ENCODE measurements around the gene CC2D2A.
"Not testable (repeated sequence)": the region's sequence is repeated elsewhere in the genome, so short reads cannot be mapped to it uniquely, and the experiment has no call there.

The CC2D2A gene

DNA sequence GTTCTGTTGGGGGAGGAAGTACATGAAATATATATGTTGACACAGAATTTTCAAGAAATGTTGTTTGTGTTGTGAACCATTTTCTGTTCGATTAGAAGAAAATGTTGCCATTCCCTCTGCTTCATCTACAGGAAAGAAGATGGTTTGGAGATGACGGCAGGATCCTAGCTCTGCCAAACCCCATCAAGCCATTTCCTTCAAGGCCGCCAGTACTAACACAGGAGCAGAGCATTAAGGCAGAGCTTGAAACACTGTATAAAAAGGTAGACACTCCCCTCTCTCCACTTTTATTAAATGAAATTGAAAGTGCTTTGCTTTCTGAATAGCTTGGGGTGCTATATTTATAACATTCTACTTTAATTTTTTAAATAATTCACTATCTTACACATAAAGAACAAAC lies 46.8 kb downstream of the CC2D2A start:
- no peak for DNase-seq (ENCODE audit: low spot score)

- DNase-seq (ENCODE audit: low spot score) = not testable (repeated sequence)
Observed at GRCh38 chr4:15517681-15518080, 48.0 kb downstream of the CC2D2A start.

- DNase-seq (ENCODE audit: low spot score) = no peak
Observed at GRCh38 chr4:15521442-15522039, 51.9 kb downstream of the CC2D2A start.

DNA sequence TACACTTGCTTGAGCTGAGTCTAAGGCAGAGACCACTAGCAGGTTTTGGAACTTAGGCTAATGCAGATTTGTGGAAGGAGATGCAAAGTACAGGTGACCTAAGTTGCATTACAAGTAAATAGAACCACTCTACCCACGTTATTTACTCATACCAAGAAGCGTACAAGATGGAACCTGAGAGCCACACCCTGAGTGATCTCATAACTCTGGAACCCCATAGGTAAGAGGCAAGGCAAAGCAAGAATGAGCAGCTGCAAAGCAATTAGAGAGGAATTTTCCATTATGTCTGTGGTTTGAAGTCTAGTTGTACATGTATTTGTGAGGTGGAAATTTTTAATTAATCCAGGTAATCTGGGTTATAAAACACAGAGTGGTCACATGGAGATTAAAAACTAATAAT lies 55.4 kb downstream of the CC2D2A start:
- DNase-seq (ENCODE audit: low spot score) = no peak

DNA sequence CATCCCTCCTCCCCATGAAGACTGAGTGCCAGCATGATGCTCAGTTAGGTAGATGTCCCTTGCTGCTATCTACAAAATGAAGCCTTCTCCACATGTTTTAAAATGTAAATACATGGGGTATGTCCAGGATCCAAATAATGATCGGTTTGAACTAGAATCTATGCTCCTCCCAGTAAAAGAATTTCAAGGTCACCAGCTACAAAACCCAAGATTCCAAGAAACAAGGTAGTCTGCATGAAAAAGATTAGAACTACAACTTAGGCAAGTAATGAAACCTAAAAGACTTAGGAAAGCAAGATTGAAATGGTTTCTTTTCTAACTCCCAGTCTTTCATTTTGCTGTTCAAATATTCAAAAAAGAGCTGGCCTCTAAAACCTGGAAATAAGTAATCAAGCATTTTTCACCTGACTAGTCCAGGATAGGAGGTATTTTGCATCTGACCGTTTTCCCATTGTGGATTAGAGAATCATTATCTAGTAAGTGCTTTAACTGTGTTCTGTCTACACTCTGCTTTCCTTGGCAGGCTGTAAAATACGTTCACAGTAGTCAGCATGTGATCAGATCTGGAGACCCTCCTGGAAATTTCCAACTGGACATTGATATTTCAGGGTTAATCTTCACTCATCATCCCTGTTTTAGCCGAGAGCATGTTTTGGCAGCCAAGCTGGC lies 57.4 kb downstream of the CC2D2A start:
- DNase-seq (ENCODE audit: low spot score) = no peak

- DNase-seq (ENCODE audit: low spot score) = no peak
Observed at GRCh38 chr4:15531792-15532191, 62.1 kb downstream of the CC2D2A start.

DNA sequence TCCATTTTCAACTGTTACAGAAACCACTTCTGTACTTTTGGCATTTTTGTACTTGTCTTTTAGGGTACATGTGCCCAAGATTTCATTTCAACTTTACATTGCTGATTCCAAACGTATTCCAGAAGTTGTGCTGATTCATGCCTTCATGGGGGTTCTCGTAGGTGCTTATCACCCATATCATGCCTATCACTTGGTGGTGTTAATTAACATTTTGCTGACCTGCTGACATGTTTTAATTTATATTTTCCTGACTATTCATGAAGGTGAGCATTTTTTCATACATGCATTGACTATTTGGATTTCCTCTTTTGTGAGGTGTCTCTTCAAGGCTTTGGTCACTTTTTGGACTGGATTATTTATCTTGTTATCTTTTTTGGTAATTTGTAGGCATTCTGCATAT lies 64.1 kb downstream of the CC2D2A start:
- DNase-seq (ENCODE audit: low spot score) = no peak

DNA sequence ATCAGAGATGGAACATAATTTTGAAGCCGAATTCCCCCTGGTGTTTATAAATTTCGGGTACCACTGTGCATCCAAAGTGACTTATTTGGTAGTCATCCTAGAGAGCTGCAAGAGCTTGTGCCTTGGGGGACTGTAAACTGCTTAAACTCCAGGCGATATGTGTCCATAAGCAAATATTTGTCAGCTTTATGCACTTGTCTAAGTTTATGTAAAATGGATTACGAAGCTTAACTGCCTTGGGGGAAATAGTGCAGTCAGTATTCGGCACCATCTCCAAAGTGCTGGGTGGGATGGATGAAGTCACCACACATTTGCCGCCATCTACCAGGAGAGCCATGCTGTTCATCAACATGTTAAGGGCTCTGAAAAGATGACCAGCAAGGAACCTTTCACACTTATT lies 65.9 kb downstream of the CC2D2A start:
- no peak for DNase-seq (ENCODE audit: low spot score)

DNA sequence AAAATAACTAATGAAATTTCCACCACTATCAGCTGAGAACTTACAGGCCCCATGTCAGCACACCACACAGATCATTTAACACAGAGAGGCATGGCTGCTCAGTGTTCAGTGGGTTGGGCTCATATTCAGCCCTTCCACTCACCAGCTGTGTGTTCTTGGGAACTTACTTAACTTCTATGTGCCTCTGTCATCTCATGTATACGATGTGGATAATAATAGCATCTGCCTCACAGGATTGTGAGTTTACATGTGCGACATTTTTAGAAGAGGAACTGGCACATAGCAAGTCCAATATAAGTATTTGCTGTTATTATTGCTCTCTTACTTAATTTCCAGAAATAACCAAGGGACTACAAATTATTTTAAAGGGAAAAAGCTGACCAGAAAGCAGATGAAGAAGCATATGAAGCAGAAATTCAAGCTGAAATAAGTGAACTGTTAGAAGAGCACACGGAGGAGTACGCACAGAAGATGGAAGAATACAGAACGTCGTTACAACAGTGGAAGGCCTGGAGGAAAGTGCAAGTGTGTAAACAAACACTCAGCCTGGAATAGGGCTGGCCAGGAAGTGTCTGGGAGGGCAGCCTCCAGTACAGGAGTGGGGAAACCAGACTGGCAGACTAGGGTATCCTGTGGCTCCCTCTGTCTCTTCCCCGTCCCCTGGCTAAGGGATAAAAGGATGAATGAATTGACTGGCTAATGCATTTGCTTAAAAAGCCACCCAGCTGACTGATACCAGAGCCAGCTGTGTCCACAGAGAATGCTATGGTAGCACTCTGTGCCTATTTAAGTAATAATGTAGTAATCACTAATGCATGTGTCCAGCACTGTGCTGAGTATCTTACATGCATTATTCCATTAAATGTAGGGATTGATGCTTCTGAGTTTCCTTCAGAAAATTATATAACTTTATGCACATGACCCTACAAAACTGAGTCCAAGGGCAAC lies 67.1 kb downstream of the CC2D2A start:
- DNase-seq (ENCODE audit: low spot score) = no peak

GRCh38 chr4:15541941-15542340 lies 72.3 kb downstream of the CC2D2A start:
- DNase-seq (ENCODE audit: low spot score) = no peak

- no peak for DNase-seq (ENCODE audit: low spot score)
Observed at GRCh38 chr4:15542760-15543159, 73.1 kb downstream of the CC2D2A start.

- no peak for DNase-seq (ENCODE audit: low spot score)
Observed at GRCh38 chr4:15543537-15544247, 74.0 kb downstream of the CC2D2A start.

GRCh38 chr4:15544248-15544729 lies 74.6 kb downstream of the CC2D2A start:
- DNase-seq (ENCODE audit: low spot score) = no peak

DNA sequence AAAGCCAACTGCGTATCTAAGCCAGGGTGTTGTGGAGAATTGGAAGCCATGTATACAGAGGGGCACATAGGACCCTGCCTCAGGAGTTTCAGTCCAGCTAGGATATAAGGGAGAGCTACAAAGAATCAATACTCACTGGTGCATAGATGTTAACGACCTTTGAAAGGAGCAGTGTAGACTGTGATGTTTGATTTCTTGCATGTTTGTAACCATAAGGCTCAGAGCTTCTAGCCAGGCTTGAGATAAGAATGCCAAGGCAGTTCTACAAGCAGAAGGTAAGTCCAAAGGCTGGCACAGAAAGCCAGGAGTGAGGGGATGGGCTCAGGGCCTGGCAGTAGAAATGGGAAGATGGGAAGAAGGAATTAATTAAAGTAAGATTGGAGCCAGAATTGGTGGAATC lies 75.7 kb downstream of the CC2D2A start:
- DNase-seq (ENCODE audit: low spot score) = no peak

GRCh38 chr4:15547392-15547791 lies 77.7 kb downstream of the CC2D2A start:
- DNase-seq (ENCODE audit: low spot score) = no peak

GRCh38 chr4:15550491-15550890 lies 80.8 kb downstream of the CC2D2A start:
- DNase-seq (ENCODE audit: low spot score) = no peak

DNA sequence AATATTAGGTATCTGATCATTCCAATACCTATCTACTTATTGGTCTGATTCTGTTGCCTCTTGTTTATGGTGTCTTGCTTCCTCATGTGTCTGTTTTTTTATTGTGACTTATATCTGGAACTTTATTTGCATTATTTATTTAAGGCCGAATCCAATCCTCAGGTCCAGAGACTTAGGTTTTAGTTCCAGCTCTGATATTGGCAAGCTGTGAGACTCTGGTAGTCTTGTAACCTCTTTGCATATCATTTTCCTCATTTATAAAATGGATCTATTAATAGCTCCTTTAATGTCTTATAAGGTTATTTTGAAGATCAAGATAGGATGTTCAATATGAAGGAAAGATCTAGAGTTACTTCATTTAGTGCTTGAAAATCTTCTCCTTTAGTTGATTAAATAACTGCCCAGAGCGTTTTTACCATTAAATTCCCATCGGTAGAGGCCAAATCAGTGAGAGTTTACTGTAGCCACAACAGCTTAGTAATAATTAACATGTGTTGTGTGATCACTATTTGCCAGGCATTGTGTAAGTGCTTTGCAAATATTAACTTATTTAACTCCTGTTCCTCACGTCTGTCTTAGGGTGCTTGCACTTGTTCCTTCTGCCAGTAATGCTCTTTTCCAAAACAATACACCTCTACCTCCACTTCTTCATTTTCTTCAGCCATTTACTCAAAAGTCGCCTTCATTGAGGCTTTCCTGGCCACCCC lies 82.2 kb downstream of the CC2D2A start:
- DNase-seq (ENCODE audit: low spot score) = no peak

DNA sequence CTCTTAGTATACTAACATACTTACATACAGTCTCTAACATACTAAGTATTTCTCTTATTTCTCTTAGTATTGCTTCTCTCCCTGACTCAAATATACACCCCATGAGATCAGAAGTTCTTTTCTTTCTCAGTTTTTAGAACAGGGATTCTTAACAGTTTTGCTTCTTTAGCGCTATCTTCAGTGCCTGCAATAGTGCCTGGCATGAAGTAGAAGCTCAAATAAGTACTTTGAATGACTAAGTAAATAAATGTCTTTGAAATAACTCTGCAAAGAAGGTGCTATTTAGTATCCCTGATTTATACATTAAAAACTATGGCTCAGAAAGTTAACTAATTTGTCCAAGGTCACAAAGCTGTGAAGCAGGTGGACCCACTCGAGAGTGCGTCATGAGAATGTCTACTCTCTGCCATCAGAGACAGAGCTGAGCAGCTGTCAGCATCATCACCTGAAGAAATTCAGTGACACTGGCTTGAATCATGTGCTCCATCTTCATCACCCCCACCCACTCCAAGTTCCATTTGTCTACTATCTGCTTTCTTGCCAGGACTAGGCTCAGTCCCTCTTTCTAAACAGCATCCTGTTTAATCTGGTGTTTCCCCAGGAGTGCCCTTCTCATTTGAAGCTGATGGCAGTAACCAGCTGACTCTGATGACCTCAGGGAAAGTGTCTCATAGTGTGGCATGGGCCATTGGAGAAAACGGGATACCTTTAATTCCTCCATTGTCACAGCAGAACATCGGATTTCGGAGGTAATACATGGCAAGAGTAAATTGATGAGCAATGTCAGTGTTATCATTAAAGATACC lies 83.1 kb downstream of the CC2D2A start:
- no peak for DNase-seq (ENCODE audit: low spot score)

GRCh38 chr4:15556511-15557092 lies 86.9 kb downstream of the CC2D2A start:
- no peak for DNase-seq (ENCODE audit: low spot score)
